Aorta (tissue), 5 donors: ENCODE results near the gene CERS5. TPM values are rescaled to one million over a fixed set of nuclear protein-coding genes. Genes with fewer than 3 reads are reported as not detected.
"Not testable (repeated sequence)": the region's sequence is repeated elsewhere in the genome, so short reads cannot be mapped to it uniquely, and the experiment has no call there.

Source experiments
- ATAC-seq: fragments of 200-7000 bp; cut with Tn5 transposase; one replicate; pipeline ENCODE4 v1.9.1; 2022; ENCODE audit warnings: moderate library complexity; ENCODE audit not compliant: low FRiP score
- DNase-seq, 2 donors: peaks; one replicate each; pipeline ENCODE4 v3.0.0-alpha.2; 2020
- H3K27ac ChIP-seq, 2 donors: one replicate each; pipeline ENCODE4 v1.5.1; 2013; ENCODE audit warnings: low read length in 2 of 2, mild to moderate bottlenecking in 2 of 2, moderate library complexity in 2 of 2, control low read depth in 1 of 2, inconsistent platforms in 1 of 2, low read depth in 1 of 2
- H3K27me3 ChIP-seq, 2 donors: one replicate each; pipeline ENCODE4 v1.6.1; 2013; ENCODE audit warnings: control low read depth in 1 of 2, low read length in 1 of 2, mild to moderate bottlenecking in 1 of 2, moderate library complexity in 1 of 2; ENCODE audit not compliant: insufficient read depth in 2 of 2, control insufficient read depth in 1 of 2
- H3K36me3 ChIP-seq, 2 donors: one replicate each; pipeline ENCODE4 v1.6.1; 2013; ENCODE audit warnings: control low read depth in 1 of 2, low read length in 1 of 2, mild to moderate bottlenecking in 1 of 2; ENCODE audit not compliant: insufficient read depth in 2 of 2, control insufficient read depth in 1 of 2
- H3K4me1 ChIP-seq, 2 donors: one replicate each; pipeline ENCODE4 v1.6.1; 2013; ENCODE audit warnings: low read length in 2 of 2, control low read depth in 1 of 2, mild to moderate bottlenecking in 1 of 2, moderate library complexity in 1 of 2; ENCODE audit not compliant: insufficient read depth in 2 of 2, control insufficient read depth in 1 of 2
- H3K4me3 ChIP-seq, 2 donors: one replicate each; pipeline ENCODE4 v1.5.1; 2013; ENCODE audit warnings: low read length in 2 of 2, control low read depth in 1 of 2, mild to moderate bottlenecking in 1 of 2
- H3K9me3 ChIP-seq: one replicate; pipeline ENCODE4 v1.6.1; 2013; ENCODE audit warnings: mild to moderate bottlenecking, low read length; ENCODE audit not compliant: control insufficient read depth
- WGBS, 2 donors: extraction: QIAGEN DNeasy Blood & Tissue Kit; methylation state at CpG; one replicate each; pipeline ENCODE4 v1.1.7; 2013; 5-methylcytosine and 5-hydroxymethylcytosine counted together
- intact Hi-C, 2 donors: fragments of 100-400 bp; cut with DNase I; formaldehyde crosslinking; loops; one replicate each; pipeline versions ENCODE4 v1.14.2 to v1.15.0; 2022
- polyA plus RNA-seq, 2 donors: library from polyadenylated mRNA; stranded (reverse); fragments of 200-250 nt; gene quantifications; one replicate each; pipeline ENCODE4 v1.2.3, GENCODE V29; 2013
- total RNA-seq, 2 donors: library from RNA; stranded (reverse); fragmentation: NEBNext Ultra II Directional; extraction: Animal tissue kit (Norgen Biotek cat#: 25700); gene quantifications; one replicate each; pipeline ENCODE4 v1.2.1, GENCODE V29; 2021
- donor health status: healthy with polysubstance abuse.
- donor health status: Bipolar disorder and iron deficiency.
- donor health status: DM: no; HTN: no; CAD: no.
- donor health status: DM: no; HTN: no; CAD: no.
- donor health status: DM: yes; HTN: yes; CAD: no.

The CERS5 gene
- total and polyA plus RNA-seq, 4 donors: 27.3 to 115 (median 64.7) TPM

GRCh38 chr12:50157259-50157658, 9.9 kb downstream of the CERS5 start:
- Histone ChIP-seq H3K27ac (no peak overlapping the region), H3K27me3 (no peaks in the 10 kb centered on the region), H3K4me1 (no peaks in the 10 kb centered on the region), H3K4me3 (no peak overlapping the region), H3K36me3 (no peaks in the 10 kb centered on the region), H3K9me3 (no peaks in the 10 kb centered on the region)
- 78 to 80% methylated on average over 2 of the region's 2 CpGs for WGBS, 2 donors
- intact Hi-C loops: no loop called here
- ATAC-seq (no peak), DNase-seq (no peak)

GRCh38 chr12:50156641-50157040, 10.5 kb downstream of the CERS5 start:
- H3K27me3 ChIP-seq: no peaks in the 10 kb centered on the region
- H3K4me3 ChIP-seq: no peak overlapping the region
- no peak overlapping the region for H3K27ac ChIP-seq
- H3K9me3 ChIP-seq: no peaks in the 10 kb centered on the region
- no peaks in the 10 kb centered on the region for H3K36me3 ChIP-seq
- intact Hi-C loops: no loop called here
- ATAC-seq (no peak), DNase-seq (no peak)
- H3K4me1 ChIP-seq: no peaks in the 10 kb centered on the region

- H3K9me3 ChIP-seq, H3K4me3 ChIP-seq, ATAC-seq, H3K27me3 ChIP-seq, H3K27ac ChIP-seq, H3K4me1 ChIP-seq, DNase-seq, H3K36me3 ChIP-seq, intact Hi-C loops: not testable (repeated sequence)
- 85 to 92% methylated on average over 5 of the region's 5 CpGs for WGBS, 2 donors
Measured at GRCh38 chr12:50154947-50155346, 12.2 kb downstream of the CERS5 start.

- Histone ChIP-seq H3K27me3 (no peaks in the 10 kb centered on the region), H3K9me3 (no peaks in the 10 kb centered on the region), H3K4me1 (peaks cover 0 to 2% of the 10 kb centered on the region in 2 donors), H3K36me3 (no peaks in the 10 kb centered on the region), H3K27ac (no peak overlapping the region), H3K4me3 (no peak overlapping the region)
- DNase-seq: no peak
- ATAC-seq: no peak
- WGBS, 2 donors: 12 to 17% methylated on average over 1 of the region's 1 CpG
- intact Hi-C loops: no loop called here
Measured at GRCh38 chr12:50151047-50151687, 16.0 kb downstream of the CERS5 start.

DNA sequence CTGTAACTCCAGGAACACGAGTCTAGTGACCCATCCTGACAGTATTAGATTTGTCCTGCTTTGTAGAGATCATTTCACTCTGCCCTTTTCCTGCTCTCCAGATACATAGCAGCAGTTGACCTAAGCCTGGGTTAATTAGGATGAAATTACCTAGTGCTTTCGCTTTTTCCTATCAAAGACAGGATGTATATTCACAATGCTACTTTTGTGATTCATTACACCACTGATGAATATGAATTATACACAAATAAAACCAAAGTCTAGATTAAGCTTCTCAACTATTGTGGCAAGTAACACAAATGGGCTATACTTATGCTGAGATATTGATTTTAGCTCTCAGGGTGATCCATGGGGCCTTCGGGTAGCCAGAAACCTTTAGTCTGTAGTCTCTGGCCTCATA, 17.9 kb downstream of the CERS5 start:
- H3K36me3 ChIP-seq: no peaks in the 10 kb centered on the region
- DNase-seq: no peak
- no peaks in the 10 kb centered on the region for H3K27me3 ChIP-seq
- H3K4me3 ChIP-seq: no peak overlapping the region
- H3K4me1 ChIP-seq: peaks cover 2% of the 10 kb centered on the region in 2 donors
- H3K9me3 ChIP-seq: no peaks in the 10 kb centered on the region
- no peak overlapping the region for H3K27ac ChIP-seq
- 82 to 86% methylated on average over 3 of the region's 3 CpGs for WGBS, 2 donors
- ATAC-seq: no peak
- intact Hi-C loops: no loop called here

DNA sequence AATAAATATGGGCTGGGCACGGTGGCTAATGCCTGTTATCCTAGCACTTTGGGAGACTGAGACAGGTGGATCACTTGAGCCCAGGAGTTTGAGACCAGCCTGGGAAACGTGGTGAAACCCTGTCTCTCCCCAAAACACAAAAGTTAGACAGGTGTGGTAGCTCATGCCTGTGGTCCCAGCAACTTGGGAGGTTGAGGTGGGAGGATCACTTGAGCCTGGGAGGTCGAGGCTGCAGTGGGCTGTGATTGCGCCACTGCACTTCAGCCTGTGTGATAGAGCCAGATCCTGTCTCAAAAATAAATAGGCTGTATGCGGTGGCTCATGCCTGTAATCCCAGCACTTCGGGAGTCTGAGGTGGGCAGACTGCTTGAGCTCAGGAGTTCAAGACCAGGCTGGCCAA, 19.2 kb downstream of the CERS5 start:
- H3K36me3 ChIP-seq, intact Hi-C loops: not testable (repeated sequence)

GRCh38 chr12:50147281-50147680, 19.9 kb downstream of the CERS5 start:
- WGBS, 2 donors: 95 to 96% methylated on average over 4 of the region's 4 CpGs
- peaks cover 0 to 2% of the 10 kb centered on the region in 2 donors for H3K36me3 ChIP-seq
- intact Hi-C loops: no loop called here

More for the DNA sequence above, 19.2 kb downstream of the CERS5 start:
- H3K9me3 ChIP-seq, ATAC-seq, H3K4me3 ChIP-seq, H3K4me1 ChIP-seq, DNase-seq, H3K27me3 ChIP-seq, H3K27ac ChIP-seq: not testable (repeated sequence)
- WGBS, 2 donors: 79 to 86% methylated on average over 6 of the region's 6 CpGs

DNA sequence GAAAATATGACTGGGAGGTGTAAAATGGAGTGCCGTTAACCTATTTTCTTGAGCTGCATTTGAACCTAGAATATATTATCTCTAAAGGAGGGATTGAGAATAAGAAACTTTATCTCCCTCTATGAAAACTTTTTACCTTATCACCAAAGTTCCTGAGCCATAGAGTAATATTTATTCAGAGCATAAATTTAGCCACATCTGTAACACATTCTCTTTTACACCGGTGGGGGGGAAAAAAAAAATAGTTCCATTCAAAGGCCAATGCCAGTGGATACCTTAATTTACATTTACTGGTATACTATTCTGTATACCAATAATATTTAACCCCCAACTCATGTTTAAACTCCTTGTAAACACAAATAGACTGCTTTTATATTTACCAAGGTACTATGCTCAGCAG, 21.7 kb downstream of the CERS5 start:
- Histone ChIP-seq H3K27me3 (no peaks in the 10 kb centered on the region), H3K27ac (no peak overlapping the region), H3K4me1 (peaks cover 2% of the 10 kb centered on the region in 2 donors), H3K36me3 (peaks cover 0 to 2% of the 10 kb centered on the region in 2 donors), H3K4me3 (no peak overlapping the region), H3K9me3 (no peaks in the 10 kb centered on the region)
- WGBS, 2 donors: 8 to 10% methylated on average over 2 of the region's 2 CpGs
- intact Hi-C loops: no loop called here
- DNase-seq (no peak), ATAC-seq (no peak)

More at GRCh38 chr12:50147281-50147680, 19.9 kb downstream of the CERS5 start:
- ATAC-seq (no peak), DNase-seq (no peak)
- H3K27ac ChIP-seq: no peak overlapping the region
- H3K4me1 ChIP-seq: peaks cover 2% of the 10 kb centered on the region in 2 donors
- no peaks in the 10 kb centered on the region for H3K9me3 ChIP-seq
- H3K4me3 ChIP-seq: no peak overlapping the region
- no peaks in the 10 kb centered on the region for H3K27me3 ChIP-seq

DNA sequence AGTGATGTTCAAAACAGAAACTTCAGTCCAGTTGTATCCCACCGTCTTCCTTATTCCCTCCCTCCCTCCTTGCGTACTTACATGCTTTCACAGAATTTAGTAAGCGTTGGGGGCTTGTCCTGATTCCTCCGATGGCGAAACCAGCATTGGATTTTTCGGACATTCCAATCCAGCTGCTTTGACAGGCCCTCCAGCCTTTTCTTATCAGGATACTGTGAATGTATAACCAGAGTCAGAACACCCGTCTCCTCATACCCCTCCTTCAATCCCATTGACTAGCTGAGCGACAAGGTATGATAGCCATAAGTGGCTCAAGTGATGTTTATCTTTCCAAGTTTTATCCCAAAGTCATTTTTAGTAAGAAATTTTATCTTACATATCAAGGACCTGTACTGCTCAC, 24.2 kb downstream of the CERS5 start:
- H3K4me1 ChIP-seq: peaks cover 0 to 2% of the 10 kb centered on the region in 2 donors
- H3K27ac ChIP-seq: no peak overlapping the region
- ATAC-seq (no peak), DNase-seq (no peak)
- intact Hi-C loops: no loop called here
- no peaks in the 10 kb centered on the region for H3K9me3 ChIP-seq
- no peak overlapping the region for H3K4me3 ChIP-seq
- peaks cover 0 to 2% of the 10 kb centered on the region in 2 donors for H3K36me3 ChIP-seq
- WGBS, 2 donors: 88 to 93% methylated on average over 8 of the region's 8 CpGs
- H3K27me3 ChIP-seq: no peaks in the 10 kb centered on the region
